HPDE6-E6E7 (cell line): Measurements from ENCODE around the gene HSD17B8.
"Not testable (repeated sequence)": the region's sequence is repeated elsewhere in the genome, so short reads cannot be mapped to it uniquely, and the experiment has no call there.

Experiments
- DNase-seq: peaks from one replicate; pipeline ENCODE4 v3.0.0; 2011; ENCODE audit warnings: missing footprints; ENCODE audit errors: extremely low spot score

HSD17B8 gene

DNA sequence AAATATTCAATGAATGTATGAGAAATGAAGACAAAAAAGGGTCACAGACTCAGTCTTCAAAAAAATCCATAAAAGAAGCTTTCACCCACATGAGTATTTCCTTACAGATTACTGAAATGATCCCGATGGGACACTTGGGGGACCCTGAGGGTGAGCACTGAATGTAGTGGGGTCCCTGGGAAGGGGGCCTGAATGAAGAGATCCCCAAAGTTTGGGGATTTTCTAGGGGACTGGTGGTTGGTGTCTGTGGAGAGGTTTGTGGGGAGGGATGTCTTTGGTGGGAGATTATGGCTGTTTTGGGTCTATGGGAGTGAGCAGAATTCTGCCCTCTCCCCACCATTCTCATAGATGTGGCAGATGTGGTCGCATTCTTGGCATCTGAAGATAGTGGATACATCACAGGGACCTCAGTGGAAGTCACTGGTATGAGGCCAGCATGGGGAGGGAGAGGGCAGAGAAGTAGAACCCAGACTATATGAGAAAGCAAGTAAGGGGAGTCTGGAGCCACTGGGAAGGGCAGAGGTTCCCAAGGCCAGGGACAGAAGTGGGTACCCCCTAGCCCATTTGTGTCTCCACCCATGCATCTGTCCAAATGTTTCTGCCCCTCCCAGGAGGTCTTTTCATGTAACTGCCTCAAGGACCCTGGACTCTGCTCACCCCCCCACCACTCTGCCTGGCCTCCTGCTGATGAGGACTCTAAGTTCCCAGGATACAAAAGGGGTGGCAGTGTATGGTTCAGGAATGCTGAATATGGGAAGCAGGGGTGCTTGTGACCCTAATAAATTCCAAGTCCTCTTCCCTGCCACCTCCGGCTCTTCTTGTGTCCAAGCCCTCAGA, 1.8 kb downstream of the HSD17B8 start:
- no peak for DNase-seq

DNA sequence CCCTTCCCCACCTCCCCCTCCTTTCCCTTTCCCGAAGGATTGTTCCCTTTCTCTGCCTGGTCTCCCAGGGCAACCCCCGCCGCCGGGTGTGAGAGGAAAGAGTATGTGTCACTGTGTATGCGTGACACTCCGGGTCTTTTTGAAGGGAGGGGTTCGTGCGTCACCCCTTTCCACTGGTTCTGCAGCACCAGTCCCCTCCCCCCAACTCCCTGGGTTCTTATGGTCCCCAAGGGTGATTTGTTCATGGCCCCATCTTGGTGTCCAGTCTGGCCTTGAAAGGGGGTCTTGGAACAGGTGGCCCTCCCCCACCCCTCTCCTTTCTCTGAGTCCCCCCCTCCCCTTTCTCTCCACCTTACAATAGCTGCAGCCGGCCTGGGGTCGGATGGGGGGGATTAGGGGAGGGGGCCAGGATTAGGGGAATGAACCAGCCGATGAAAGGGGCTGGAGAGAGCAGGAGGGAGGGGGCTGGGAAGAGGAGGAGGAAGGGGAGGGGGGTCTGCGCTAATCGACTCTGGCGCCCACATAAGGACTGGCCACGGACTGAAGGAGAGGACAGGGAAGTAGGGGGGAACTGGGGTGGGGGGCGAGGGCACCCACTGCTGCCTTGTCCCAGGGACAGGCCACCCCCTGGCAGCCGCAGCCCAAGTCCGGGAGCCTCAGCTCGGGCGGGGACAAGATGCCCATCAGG, 2.6 kb downstream of the HSD17B8 start:
- no peak for DNase-seq

DNA sequence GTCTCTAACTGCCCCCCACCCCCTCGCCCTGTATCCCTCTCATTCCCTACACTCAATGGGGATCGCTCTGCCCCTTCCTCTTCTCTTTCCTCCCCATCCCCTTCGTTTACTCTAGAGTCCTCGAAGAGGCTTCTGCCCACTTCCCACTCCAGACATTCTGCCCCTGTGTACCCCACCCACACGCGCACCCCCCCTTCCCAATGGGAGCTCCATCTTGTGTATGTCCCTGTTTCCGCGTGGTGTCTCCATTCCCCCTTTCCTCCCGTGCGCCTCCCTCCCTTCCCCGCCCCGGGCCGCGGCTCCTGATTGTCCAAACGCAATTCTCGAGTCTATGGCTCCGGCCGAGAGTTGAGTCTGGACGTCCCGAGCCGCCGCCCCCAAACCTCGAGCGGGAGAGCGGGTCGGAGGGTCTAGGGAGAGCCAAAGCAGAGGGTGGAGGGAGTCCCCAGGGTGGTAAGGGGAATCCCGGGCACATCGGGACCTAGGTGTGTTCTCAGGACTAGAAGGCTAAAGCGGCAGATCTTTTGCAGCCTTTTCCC, 3.2 kb downstream of the HSD17B8 start:
- DNase-seq, result no peak

DNA sequence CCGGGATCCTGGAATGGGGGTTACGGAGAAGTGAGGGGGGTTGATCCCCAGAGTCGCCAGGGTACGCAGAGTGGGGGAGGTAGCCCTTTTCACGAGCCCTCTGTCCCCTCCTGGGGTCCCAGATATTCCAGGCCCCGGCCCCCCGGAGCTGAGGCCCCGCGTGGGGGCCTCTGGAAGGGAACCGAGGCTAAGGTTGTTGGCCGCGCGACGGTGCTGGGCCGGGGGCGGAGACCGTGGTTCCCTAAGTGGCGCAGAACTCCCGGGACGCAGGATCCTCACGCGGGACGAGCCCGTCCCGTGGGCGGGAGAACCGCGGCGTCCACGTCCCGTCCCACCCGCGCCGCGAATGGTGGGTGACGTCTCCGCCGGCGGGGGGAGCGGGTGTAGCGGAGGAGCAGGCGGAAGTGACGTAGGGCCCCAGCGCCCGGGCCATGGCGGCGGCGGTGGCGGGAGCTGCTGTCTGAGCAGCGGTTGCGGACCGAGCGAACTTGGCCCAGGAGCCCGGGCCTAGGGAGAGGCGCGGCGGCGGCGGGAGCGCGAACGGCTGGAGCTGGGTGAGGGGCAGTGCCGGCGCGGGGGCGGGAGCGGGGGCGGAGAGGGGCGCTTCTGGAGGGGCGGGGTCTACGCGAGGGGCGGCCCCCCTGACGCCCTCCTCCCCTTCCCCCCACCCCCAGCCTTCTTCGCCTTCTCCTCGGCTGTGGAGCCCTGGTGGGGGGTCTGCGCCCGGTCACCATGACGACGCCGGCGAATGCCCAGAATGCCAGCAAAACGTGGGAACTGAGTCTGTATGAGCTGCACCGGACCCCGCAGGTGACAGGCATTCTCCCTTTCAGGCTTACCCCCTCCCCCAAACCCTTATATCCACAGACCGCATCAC, 3.9 kb downstream of the HSD17B8 start, which contains the start of gene RING1:
RING1 (plus strand) TSS at position 410 of the 877 bp plus-strand sequence; CDS start at position 733, 323 bp downstream.
- DNase-seq, result peak; percentile 80

DNA sequence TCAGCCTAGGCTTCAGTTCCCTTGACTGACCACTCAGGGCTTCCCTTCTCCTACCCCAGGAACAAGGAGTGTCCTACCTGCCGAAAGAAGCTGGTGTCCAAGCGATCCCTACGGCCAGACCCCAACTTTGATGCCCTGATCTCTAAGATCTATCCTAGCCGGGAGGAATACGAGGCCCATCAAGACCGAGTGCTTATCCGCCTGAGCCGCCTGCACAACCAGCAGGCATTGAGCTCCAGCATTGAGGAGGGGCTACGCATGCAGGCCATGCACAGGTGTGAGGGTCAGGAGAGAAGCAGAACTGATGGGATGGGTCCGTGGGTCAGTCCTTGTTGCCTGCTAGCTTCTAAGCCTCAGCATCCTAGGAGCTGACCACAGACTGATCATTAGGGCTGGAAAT, 5.4 kb downstream of the HSD17B8 start:
- no peak for DNase-seq

DNA sequence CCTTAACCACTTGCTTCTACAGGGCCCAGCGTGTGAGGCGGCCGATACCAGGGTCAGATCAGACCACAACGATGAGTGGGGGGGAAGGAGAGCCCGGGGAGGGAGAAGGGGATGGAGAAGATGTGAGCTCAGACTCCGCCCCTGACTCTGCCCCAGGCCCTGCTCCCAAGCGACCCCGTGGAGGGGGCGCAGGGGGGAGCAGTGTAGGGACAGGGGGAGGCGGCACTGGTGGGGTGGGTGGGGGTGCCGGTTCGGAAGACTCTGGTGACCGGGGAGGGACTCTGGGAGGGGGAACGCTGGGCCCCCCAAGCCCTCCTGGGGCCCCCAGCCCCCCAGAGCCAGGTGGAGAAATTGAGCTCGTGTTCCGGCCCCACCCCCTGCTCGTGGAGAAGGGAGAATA, 6.7 kb downstream of the HSD17B8 start:
- DNase-seq, result no peak

DNA sequence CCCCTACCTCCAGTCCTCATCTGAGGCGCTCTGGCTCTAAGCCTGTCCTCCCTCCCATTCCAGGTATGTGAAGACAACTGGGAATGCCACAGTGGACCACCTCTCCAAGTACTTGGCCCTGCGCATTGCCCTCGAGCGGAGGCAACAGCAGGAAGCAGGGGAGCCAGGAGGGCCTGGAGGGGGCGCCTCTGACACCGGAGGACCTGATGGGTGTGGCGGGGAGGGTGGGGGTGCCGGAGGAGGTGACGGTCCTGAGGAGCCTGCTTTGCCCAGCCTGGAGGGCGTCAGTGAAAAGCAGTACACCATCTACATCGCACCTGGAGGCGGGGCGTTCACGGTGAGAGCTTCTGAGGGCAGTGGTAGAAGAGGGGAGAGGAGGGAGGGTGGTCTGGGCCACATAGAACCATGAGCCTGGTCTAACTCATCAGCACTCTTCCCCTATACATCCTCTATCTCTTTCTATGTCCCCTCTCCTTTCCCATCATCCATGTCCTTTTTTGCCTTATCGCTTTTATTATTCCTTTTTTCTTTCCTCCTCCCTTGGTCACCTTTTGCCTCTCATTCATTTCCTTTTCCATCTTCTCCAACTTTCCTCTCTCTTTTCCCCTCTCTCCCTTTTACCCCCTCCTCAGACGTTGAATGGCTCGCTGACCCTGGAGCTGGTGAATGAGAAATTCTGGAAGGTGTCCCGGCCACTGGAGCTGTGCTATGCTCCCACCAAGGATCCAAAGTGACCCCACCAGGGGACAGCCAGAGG, 7.4 kb downstream of the HSD17B8 start:
- no peak for DNase-seq

DNA sequence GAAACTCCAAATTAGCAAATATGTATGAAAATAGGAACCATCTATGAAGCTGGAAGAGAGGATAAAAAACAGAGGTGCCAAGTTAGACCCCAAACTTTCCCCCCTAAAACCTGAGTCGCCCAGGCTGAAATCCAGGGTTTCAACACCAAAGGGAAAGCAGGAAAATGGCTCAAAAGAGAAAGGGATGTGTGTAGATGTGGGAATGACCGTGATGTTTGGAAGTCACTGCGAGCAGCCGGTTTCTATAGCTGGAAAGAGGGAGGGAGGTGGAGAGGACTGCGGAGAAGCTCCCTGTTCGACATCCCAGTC, 8.4 kb downstream of the HSD17B8 start:
- DNase-seq, result no peak

DNA sequence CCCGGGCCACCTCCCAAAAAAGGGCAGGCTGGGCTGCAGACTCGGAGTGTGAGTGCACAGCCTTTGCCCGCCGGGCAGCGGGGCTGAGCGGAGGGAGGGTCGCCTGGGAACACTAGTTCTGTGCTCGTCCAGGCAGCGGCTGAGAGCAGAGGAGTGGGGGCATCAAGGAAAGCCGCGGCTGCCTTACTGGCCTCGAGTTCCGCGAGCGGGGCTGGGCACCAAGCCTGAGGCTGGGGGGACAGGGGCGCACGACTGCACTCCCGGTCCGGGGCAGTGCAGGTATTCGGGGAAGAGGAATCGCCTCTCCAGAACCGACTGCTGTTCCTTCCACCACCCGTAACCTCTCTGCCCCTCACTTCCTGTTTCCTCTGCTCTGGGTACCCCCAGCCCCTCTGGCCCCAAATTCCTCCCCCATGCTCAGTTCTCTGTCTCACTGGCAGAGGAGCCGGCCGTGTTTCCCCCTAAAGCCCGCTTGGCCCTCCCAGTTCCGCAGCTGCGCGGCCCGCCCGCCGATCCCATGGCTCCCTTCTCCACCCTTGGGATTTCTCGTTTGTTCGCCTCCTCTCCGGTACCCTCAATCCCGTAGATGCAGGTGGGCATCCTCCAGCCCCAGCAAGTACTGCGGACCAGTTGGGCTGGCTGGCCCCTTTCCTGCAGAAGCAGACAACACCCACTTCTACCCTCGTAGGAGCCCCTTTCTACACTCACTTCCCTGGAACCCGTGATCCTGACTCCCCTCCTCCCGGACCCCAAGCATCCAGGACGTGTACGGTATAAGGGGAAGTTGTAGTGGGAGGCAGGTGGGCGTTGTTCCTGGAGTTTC, 8.9 kb downstream of the HSD17B8 start:
- peak; percentile 38 for DNase-seq

DNA sequence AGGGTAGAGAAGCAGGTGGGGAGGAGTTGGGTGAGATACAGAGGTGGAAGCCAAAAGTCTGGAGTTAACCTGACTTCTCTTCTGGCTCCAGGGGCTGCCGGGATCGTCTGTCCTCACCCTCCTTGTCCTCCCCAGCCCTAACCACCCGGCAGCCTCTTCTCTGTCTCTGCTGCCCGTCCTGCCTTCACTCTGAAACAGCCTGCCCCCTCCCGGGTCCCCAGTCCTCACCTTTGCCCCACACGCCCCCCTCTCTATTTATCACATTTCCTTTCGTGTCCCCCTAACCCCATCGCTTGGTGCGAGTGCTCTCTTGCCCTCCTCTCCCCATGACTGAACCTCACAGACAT, 9.5 kb downstream of the HSD17B8 start:
- DNase-seq, result no peak

DNA sequence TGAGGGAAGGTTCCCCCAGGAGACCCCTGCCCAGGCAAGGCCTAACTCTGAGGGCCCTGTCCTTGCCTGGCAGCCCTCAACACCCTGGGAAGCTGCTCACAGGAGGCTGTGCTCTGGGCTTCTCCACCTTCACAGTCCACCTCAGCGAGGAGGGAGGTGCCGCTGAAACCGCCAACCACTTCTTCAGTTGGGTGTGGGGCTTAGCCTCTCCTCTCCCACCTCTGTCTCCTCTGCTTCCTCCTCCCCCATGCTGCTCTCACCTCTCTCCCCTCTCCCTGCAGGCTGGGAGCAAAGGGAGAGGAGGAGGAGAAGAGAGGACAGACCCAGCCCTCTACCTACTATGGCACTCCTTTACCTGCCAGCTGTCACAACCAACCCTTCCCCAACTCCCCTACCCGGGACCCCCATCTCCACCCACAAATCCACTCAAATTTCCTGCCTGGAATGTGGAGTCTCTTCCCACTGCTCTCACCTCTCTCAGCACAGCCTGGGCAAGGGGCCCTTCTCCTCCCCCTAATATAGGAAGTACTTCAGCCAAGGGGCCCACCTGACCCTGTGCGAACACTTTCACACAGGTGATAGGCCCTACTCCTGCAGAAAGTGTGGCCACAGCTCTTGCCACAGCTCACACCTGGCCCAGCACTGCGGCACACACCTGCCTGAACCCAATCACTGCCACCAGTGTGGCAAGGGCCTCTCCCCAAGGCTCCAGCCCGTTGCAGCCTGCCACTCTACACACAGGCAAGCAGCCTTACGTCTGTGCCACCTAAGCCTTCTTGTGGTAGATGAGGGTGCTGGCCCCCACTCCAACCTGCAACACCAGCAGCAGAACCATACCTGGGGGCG, 11.0 kb downstream of the HSD17B8 start:
- no peak for DNase-seq

DNA sequence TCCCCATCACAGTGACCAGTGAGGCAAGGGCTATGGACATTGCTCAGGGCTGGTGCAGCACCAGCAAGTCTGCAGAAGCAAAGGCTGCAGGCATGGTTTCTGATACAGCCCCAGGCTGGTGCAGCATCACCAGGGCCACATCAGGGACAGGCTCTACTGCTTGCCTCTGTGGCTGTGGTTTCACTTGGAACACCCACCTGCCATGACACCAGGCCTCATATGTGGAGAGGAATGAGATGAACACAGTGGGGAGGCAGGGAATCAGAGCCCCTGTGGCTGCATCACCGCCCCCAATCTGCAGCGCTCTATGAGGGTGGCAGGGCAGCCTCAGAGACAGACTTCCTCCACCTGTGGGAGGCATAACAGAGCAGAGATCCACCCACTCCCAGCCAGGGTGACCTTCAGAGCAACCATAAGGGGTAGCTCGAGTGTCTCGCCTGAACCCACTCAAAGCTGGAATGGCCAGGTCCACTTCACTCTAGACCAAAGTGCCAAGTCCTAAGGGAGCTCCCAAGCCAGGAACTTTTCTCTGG, 11.7 kb downstream of the HSD17B8 start:
- no peak for DNase-seq

DNA sequence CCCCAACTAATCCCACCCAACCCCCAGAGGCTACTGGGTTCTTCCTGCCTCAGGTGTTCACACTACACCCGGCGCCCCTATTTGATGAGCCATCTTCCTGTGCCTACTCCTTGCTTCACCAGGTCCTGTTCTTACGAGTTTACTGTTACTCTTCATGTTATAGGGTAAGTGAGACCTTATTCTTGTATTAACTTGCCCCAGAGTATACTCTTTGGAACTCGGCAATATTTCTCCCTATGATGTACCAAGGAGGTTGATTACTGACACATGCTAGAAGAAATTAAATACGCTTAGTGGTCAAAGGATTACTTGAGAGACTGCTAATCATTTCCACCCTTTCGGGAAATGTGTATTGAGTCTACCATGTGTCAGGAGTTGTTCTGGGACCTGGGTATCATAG, 12.8 kb downstream of the HSD17B8 start:
- DNase-seq, result peak; percentile 38

DNA sequence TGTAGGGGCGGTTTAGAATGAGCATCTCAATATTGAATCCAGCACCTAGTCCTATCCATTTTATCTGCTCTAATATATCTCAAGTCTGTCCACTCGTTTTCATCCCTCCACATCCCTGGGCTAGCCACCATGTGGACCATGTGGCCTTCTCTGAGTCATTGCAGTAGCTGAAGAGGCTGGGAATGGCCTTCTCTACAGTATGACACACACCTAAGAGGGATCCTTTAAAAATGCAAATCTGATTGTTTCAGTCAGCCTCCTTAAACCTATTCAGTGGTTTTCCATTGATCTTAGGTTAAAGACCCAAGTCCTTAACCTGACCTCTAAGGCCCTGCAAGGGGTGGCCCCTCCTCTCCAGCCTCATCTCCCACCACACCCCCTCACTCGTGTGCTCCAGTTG, 13.2 kb downstream of the HSD17B8 start:
- no peak for DNase-seq

DNA sequence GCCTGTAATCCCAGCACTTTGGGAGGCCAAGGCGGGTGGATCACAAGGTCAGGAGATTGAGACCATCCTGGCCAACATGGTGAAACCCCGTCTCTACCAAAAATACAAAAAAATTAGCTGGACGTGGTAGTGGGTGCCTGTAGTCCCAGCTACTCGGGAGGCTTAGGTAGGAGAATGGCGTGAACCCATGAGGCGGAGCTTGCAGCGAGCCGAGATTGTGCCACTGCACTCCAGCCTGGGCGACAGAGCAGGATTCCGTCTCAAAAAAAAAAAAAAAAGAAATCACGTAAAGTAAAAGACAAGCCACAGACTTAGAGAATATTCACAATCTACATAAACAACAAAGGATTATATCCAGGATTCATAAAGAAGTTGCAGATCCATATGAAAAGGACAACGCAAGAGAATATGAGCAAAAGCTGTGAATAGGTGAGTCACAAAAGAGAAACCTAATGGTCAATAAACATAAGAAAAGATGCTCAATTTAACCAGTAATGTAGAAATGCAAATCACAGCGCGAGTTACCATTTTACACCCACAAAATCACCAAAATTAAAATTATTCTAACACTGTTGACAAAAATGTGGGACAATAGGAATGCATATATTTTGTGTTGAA, 22.2 kb downstream of the HSD17B8 start:
- DNase-seq, result not testable (repeated sequence)

DNA sequence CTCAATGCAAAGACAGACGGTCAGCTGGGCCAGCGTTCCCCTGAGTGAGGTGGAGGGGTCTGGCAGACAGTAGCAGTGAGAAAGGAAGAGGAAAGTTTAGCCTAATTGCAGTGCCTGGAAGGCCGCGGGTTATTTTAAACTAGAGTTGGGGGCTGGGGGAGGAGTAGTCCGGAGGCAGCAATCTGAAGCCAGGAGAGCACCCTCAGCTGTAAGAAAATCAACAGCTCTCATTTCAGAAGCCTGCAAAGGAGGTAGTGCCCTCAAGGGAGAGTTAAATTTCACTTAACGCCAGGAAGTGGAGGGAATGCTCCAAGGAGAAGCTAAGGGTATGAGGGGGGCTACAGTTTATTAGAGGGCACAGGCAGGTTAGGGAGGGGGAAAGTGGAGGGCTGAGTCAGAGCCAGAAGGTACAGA, 30.8 kb downstream of the HSD17B8 start:
- DNase-seq, result no peak

DNA sequence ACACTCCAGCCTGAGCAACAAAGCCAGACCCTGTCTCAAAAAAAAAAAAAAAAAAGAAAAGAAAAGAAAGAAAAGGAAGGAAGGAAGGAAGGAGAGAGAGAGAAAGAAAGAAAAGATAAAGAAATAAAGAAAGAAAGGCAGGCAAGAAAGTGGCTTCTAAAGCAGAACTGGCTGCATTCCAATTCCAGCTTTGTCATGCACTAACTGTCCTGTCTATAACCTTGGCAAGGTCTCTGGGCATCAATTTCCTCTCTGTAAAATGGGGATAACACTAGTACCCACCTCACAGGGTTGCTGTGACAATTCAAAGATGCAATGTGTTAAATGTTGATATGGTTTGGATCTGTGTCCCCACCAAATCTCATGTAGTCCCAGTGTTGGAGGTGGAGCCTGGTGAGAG, 31.9 kb downstream of the HSD17B8 start:
- DNase-seq, result no peak

DNA sequence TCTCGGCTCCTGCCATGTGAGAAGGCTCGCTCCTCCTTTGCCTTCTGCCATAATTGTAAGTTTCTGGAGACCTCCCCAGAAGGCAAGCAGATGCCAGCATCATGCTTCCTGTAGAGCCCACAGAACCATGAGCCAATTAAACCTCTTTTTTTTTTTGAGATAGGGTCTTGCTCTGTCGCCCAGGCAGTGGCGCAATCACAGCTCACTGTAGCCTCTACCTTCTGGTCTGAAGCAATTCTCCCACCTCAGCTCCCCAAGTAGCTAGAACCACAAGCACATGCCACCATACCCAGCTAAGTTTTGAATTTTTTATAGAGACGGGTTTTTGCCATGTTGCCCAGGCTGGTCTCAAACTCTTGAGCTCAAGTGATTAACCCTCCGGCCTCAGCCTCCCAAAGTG, 32.4 kb downstream of the HSD17B8 start:
- DNase-seq, result no peak

DNA sequence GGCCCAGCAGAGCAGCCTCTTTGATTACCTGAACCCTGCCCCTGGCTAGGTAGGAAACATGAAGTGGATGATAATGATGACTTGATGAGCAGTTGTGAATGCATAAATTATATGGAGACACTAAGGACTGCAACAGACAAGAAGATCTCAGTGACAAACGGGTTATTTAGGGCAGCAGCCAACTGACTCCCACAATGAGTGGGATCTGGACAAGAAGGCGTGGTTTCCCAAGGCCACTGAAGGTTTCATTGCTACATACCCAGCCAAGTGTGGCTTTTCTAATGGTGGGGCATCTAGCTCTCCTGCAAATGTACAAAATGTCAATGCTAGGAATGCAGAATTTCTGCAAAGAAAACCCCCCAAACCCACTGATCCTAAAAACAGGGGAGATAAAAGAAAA, 33.3 kb downstream of the HSD17B8 start:
- DNase-seq, result no peak
